ENCODE results near the gene TSPY8.
"Not testable (repeated sequence)": the region's sequence is repeated elsewhere in the genome, so short reads cannot be mapped to it uniquely, and the experiment has no call there.

TSPY8 gene, protein sequence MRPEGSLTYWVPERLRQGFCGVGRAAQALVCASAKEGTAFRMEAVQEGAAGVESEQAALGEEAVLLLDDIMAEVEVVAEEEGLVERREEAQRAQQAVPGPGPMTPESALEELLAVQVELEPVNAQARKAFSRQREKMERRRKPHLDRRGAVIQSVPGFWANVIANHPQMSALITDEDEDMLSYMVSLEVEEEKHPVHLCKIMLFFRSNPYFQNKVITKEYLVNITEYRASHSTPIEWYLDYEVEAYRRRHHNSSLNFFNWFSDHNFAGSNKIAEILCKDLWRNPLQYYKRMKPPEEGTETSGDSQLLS

DNA sequence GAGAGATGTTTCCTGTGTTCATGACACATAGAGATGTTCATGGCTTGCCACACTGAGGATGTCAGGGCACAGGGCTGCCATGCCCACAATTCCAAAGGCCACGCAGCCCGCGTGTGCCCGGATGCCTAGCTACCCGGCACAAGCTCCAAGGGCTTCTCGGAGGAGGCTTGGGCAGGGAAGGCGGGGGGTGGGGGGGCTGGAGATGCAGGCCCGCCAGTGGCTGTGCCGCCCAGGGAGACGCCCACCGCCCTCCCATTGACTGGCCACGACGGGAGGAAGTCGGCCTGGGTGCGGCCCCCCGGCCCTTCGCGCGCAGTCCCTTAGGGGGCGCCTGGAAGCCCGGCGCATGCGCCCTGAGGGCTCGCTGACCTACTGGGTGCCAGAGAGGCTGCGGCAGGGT is at the start of gene TSPY8:
TSS of gene TSPY8 (plus strand) at position 301 of the 400 bp plus-strand sequence. CDS start at position 347, 46 bp downstream.
- not testable (repeated sequence) for DNase-seq (ENCODE audit: low read depth in 2 of 2)

DNA sequence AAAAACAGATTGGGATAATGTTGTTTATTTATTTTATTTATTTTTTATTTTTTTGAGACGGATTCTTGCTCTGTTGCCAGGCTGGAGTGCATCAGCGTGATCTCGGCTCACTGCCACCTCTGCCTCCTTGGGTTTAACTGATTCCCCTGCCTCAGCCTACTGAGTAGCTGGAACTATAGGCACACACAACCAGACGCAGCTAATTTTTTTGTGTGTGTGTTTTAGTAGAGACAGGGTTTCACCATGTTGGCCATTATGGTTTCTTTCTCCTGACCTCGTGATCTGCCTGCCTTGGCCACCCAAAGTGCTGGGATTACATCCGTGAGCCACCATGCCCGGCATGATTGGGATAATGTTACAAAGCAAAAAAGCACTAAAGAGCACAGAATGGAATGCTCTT is 36.6 kb upstream of the TSPY8 start:
- DNase-seq (ENCODE audit: low read depth in 2 of 2): no peak

DNA sequence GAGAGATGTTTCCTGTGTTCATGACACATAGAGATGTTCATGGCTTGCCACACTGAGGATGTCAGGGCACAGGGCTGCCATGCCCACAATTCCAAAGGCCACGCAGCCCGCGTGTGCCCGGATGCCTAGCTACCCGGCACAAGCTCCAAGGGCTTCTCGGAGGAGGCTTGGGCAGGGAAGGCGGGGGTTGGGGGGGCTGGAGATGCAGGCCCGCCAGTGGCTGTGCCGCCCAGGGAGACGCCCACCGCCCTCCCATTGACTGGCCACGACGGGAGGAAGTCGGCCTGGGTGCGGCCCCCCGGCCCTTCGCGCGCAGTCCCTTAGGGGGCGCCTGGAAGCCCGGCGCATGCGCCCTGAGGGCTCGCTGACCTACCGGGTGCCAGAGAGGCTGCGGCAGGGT is 20.4 kb upstream of the TSPY8 start, which contains the start of gene TSPY4:
TSS of gene TSPY4 (plus strand) at position 301 of the 400 bp plus-strand sequence. CDS start at position 347, 46 bp downstream.
- not testable (repeated sequence) for DNase-seq (ENCODE audit: low read depth in 2 of 2)

DNA sequence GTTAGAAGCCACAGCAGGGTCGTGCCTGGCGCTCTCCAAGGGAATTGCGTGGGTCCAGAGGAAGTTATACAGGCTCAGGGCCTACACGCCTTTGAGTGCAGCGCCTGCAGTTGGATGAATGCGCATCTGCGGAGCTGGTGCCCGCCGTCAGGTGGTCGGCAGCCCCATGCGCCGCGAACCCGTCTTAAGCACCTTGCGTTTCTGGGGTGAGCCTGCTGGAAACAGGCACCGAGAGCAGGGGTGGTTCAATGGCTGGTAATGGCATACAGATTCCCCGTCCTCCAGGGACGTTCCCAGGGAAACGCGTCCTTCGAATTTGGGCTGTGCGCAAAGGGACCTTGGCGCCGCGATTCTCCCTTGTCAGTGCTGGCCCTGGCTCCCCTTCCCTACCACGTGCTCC is 38.9 kb downstream of the TSPY8 start:
- DNase-seq (ENCODE audit: low read depth in 2 of 2): not testable (repeated sequence)

DNA sequence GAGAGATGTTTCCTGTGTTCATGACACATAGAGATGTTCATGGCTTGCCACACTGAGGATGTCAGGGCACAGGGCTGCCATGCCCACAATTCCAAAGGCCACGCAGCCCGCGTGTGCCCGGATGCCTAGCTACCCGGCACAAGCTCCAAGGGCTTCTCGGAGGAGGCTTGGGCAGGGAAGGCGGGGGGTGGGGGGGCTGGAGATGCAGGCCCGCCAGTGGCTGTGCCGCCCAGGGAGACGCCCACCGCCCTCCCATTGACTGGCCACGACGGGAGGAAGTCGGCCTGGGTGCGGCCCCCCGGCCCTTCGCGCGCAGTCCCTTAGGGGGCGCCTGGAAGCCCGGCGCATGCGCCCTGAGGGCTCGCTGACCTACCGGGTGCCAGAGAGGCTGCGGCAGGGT is 40.5 kb downstream of the TSPY8 start, which contains the start of gene TSPY3:
TSS of gene TSPY3 (plus strand) at position 301 of the 400 bp plus-strand sequence. CDS start at position 347, 46 bp downstream.
- DNase-seq (ENCODE audit: low read depth in 2 of 2): not testable (repeated sequence)
